ENCODE data around the gene MYL9. TPM values are rescaled to one million over a fixed set of nuclear protein-coding genes. Genes with fewer than 3 reads are reported as not detected.

The MYL9 gene
- polyA plus RNA-seq, 3 donors, result 0.08 to 0.20 TPM; not detected in 1

DNA sequence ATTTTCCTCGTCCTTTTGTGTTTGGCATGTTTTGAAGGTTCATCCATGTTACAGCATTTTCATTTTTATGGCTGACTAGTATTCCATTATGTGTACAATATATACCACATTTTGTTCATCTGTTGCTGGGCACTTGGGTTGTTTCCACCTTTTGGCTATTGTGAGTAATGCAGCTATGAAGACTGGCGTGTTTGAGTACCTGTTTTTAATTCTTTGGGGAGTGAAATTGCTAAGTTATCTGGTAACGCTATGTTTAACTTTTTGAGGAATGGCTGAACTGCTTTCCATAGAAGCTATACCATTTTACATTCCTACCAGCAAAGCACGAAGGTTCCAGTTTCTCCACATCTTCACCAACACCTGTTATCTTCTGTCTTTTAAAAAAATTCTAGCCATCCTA is 37.0 kb upstream of the MYL9 start:
- Histone ChIP-seq H3K79me2 (ENCODE audit: insufficient read depth, low read length) (no peaks in the 10 kb centered on the region), H3K9ac (ENCODE audit: insufficient read depth, low read length, poor library complexity, severe bottlenecking) (no peak overlapping the region), H4K20me1 (ENCODE audit: insufficient read depth, low read length) (no peaks in the 10 kb centered on the region), H3K4me2 (replicated peaks; ENCODE audit: extremely low read depth, low read length, poor library complexity, severe bottlenecking) (no peak overlapping the region), H3K9me3 (replicated peaks in 1 of 2; ENCODE audit: control insufficient read depth in 1 of 2, insufficient read depth in 1 of 2, low read length in 2 of 2) (no peaks in the 10 kb centered on the region), H3K27ac (ENCODE audit: low read depth in 1 of 2, low read length in 2 of 2) (no peak overlapping the region), H3K27me3 (ENCODE audit: control insufficient read depth in 2 of 2, insufficient read depth in 2 of 2, low read length in 2 of 2) (no peaks in the 10 kb centered on the region), H3K36me3 (replicated peaks in 1 of 2; ENCODE audit: control insufficient read depth in 1 of 2, insufficient read depth in 2 of 2, low read length in 2 of 2) (peaks cover 41 to 93% of the 10 kb centered on the region in 2 donors), H3K4me1 (ENCODE audit: control insufficient read depth in 1 of 2, insufficient read depth in 2 of 2, low read length in 2 of 2) (no peaks in the 10 kb centered on the region), H2AFZ (ENCODE audit: insufficient read depth, low read depth, low read length, poor library complexity, severe bottlenecking) (no peak overlapping the region), H3K4me3 (replicated peaks in 1 of 3; ENCODE audit: low read depth in 2 of 3, low read length in 3 of 3) (no peak overlapping the region)
- peaks cover 0 to 2% (median 2%) of the 10 kb centered on the region in 3 donors for H3K27me3 Mint-ChIP-seq (ENCODE audit: low read depth in 3 of 3)
- intact Hi-C loops (cut with micrococcal nuclease), result no loop called here
- no CpG with 5 or more reads among the region's 4 CpGs for WGBS (ENCODE audit: insufficient coverage)
- TF ChIP-seq, protein P1, sequence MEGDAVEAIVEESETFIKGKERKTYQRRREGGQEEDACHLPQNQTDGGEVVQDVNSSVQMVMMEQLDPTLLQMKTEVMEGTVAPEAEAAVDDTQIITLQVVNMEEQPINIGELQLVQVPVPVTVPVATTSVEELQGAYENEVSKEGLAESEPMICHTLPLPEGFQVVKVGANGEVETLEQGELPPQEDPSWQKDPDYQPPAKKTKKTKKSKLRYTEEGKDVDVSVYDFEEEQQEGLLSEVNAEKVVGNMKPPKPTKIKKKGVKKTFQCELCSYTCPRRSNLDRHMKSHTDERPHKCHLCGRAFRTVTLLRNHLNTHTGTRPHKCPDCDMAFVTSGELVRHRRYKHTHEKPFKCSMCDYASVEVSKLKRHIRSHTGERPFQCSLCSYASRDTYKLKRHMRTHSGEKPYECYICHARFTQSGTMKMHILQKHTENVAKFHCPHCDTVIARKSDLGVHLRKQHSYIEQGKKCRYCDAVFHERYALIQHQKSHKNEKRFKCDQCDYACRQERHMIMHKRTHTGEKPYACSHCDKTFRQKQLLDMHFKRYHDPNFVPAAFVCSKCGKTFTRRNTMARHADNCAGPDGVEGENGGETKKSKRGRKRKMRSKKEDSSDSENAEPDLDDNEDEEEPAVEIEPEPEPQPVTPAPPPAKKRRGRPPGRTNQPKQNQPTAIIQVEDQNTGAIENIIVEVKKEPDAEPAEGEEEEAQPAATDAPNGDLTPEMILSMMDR (IDR thresholded peaks at IDR 0.05), result no peak
- no peaks in the 10 kb centered on the region for H3K4me1 Mint-ChIP-seq
- no peak overlapping the region for H3K27ac Mint-ChIP-seq
- peaks cover 66 to 82% of the 10 kb centered on the region in 2 donors for H3K36me3 Mint-ChIP-seq
- no peaks in the 10 kb centered on the region for H3K9me3 Mint-ChIP-seq
- no peak overlapping the region for H3K4me3 Mint-ChIP-seq
- no peak for DNase-seq

DNA sequence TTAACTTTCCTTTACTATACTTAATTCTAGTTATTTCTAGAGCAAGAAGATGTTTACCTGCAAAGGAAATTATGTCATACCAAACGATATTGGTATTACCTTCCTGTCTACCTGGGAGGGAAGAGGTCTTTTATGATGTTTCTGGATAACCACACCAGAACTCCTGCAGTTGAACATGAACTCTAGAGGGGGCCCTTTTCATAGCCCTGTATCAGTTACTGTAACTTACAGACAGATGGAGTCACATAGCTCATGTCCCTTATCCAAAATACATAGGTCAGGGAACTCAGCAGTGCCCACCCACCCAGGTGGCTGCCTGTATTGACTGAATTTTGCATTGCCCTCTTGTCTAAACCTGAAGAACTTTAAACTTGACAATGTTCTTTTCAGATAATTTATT is 35.1 kb upstream of the MYL9 start:
- Histone ChIP-seq H2AFZ (ENCODE audit: insufficient read depth, low read depth, low read length, poor library complexity, severe bottlenecking) (no peak overlapping the region), H3K27me3 (ENCODE audit: control insufficient read depth in 2 of 2, insufficient read depth in 2 of 2, low read length in 2 of 2) (no peaks in the 10 kb centered on the region), H3K36me3 (replicated peaks in 1 of 2; ENCODE audit: control insufficient read depth in 1 of 2, insufficient read depth in 2 of 2, low read length in 2 of 2) (peaks cover 25 to 82% of the 10 kb centered on the region in 2 donors), H4K20me1 (ENCODE audit: insufficient read depth, low read length) (no peaks in the 10 kb centered on the region), H3K9me3 (replicated peaks in 1 of 2; ENCODE audit: control insufficient read depth in 1 of 2, insufficient read depth in 1 of 2, low read length in 2 of 2) (no peaks in the 10 kb centered on the region), H3K79me2 (ENCODE audit: insufficient read depth, low read length) (no peaks in the 10 kb centered on the region), H3K4me2 (replicated peaks; ENCODE audit: extremely low read depth, low read length, poor library complexity, severe bottlenecking) (no peak overlapping the region), H3K9ac (ENCODE audit: insufficient read depth, low read length, poor library complexity, severe bottlenecking) (no peak overlapping the region), H3K27ac (ENCODE audit: low read depth in 1 of 2, low read length in 2 of 2) (no peak overlapping the region), H3K4me3 (replicated peaks in 1 of 3; ENCODE audit: low read depth in 2 of 3, low read length in 3 of 3) (no peak overlapping the region), H3K4me1 (ENCODE audit: control insufficient read depth in 1 of 2, insufficient read depth in 2 of 2, low read length in 2 of 2) (no peaks in the 10 kb centered on the region)
- Mint-ChIP-seq H3K9me3 (no peaks in the 10 kb centered on the region), H3K27me3 (ENCODE audit: low read depth in 3 of 3) (peaks cover 0 to 2% (median 0%) of the 10 kb centered on the region in 3 donors), H3K27ac (no peak overlapping the region), H3K36me3 (peaks cover 52 to 74% of the 10 kb centered on the region in 2 donors), H3K4me3 (no peak overlapping the region), H3K4me1 (no peaks in the 10 kb centered on the region)
- TF ChIP-seq, protein P1 (IDR thresholded peaks at IDR 0.05), result no peak
- intact Hi-C loops (cut with micrococcal nuclease), result no loop called here
- DNase-seq, result no peak
- no CpG with 5 or more reads among the region's 1 CpG for WGBS (ENCODE audit: insufficient coverage)
